HepG2 (cell line): ENCODE results near the gene SCAND1. TPM values are rescaled to one million over a fixed set of nuclear protein-coding genes. Genes with fewer than 3 reads are reported as not detected.
A peak's percentile ranks its signal among the peaks of the same experiment; 100 is the strongest.

Source experiments
- EHMT2 ChIP-seq: fragments of 200-600 bp; sonication (generic); IDR thresholded peaks from 2 replicates; pipeline ENCODE4 v1.7.0; 2017; ENCODE audit warnings: antibody characterized with exemption, low read depth, low read length, borderline replicate concordance
- FOXC1 ChIP-seq: sonication (generic); formaldehyde crosslinking; IDR thresholded peaks from 2 replicates; pipeline ENCODE4 v1.8.0; 2022; ENCODE audit warnings: mild to moderate bottlenecking, missing genetic modification reagents, borderline replicate concordance
- KDM5B ChIP-seq: sonication (generic); formaldehyde crosslinking; IDR thresholded peaks from 2 replicates; pipeline ENCODE4 v1.4.0; 2020; ENCODE audit warnings: missing genetic modification reagents, mild to moderate bottlenecking, borderline replicate concordance
- NFE2L1 ChIP-seq: sonication (generic); formaldehyde crosslinking; IDR thresholded peaks from 2 replicates; pipeline ENCODE4 v1.4.0; 2020; ENCODE audit warnings: missing genetic modification reagents, mild to moderate bottlenecking, borderline replicate concordance
- PRDM10 ChIP-seq: sonication (generic); formaldehyde crosslinking; IDR thresholded peaks from 2 replicates; pipeline ENCODE4 v1.4.0; 2020; ENCODE audit warnings: low read depth, missing genetic modification reagents
- PRPF4 ChIP-seq: fragments of 200-400 bp; formaldehyde crosslinking; IDR thresholded peaks from 2 replicates; pipeline ENCODE4 v1.6.1; 2016; ENCODE audit warnings: low read length, low read depth; ENCODE audit not compliant: poor library complexity, severe bottlenecking
- TCF7 ChIP-seq: sonication (generic); IDR thresholded peaks from 2 replicates; pipeline ENCODE4 v1.6.1; 2016; ENCODE audit warnings: antibody characterized with exemption, low read depth
- XRCC5 ChIP-seq: fragments of 200-400 bp; formaldehyde crosslinking; optimal IDR thresholded peaks from 2 replicates; pipeline ENCODE3; 2017; ENCODE audit warnings: mild to moderate bottlenecking, low read length
- ZBTB42 ChIP-seq: sonication (generic); formaldehyde crosslinking; IDR thresholded peaks from 2 replicates; pipeline ENCODE4 v1.5.0; 2020; ENCODE audit warnings: mild to moderate bottlenecking, missing genetic modification reagents
- ZNF562 ChIP-seq: sonication (generic); formaldehyde crosslinking; IDR thresholded peaks from 2 replicates; pipeline ENCODE4 v1.8.0; 2022; ENCODE audit warnings: missing genetic modification reagents, borderline replicate concordance
- ZNF773 ChIP-seq: sonication (generic); formaldehyde crosslinking; IDR thresholded peaks from 2 replicates; pipeline ENCODE4 v1.4.0; 2020; ENCODE audit warnings: missing genetic modification reagents, borderline replicate concordance
- polyA plus RNA-seq, 8 experiments: library from polyadenylated mRNA; depleted of rRNA in 3 of 8; stranded (reverse) in 7 of 8; unstranded in 1 of 8; fragments of >200 nt; fragmentation: Illumina TruSeq in 4 of 8; extraction: Trizol in 4 of 8; gene quantifications; 2 replicates each; pipeline versions ENCODE4 v1.2.1 to v1.2.3, GENCODE V29; 2011 to 2016; ENCODE audit warnings: low read depth in 4 of 8, missing spikeins in 1 of 8, mixed read lengths in 1 of 8; ENCODE audit not compliant: insufficient read depth in 1 of 8
- total RNA-seq, 5 experiments: library from RNA; depleted of rRNA; stranded (reverse); fragments of >200 nt; fragmentation: Illumina TruSeq; extraction: Trizol; gene quantifications; 2 replicates each; pipeline ENCODE4 v1.2.3, GENCODE V29; 2016; ENCODE audit warnings: low read depth in 1 of 5
- TF ChIP-seq, protein P1 (sequence below): sonication (generic); formaldehyde crosslinking; IDR thresholded peaks from 2 replicates; pipeline ENCODE4 v1.4.0; 2020; ENCODE audit warnings: missing genetic modification reagents, low read depth, mild to moderate bottlenecking, borderline replicate concordance
- TF ChIP-seq, protein P2 (sequence below): IDR thresholded peaks from 2 replicates; pipeline ENCODE4 v1.6.1; 2016; ENCODE audit warnings: mild to moderate bottlenecking, missing biosample characterization, missing genetic modification reagents
- TF ChIP-seq, protein P3 (sequence below): sonication (generic); formaldehyde crosslinking; IDR thresholded peaks from 2 replicates; pipeline ENCODE4 v1.5.0; 2020; ENCODE audit warnings: missing genetic modification reagents
- TF ChIP-seq, protein P4 (sequence below): sonication (generic); formaldehyde crosslinking; IDR thresholded peaks from 2 replicates; pipeline ENCODE4 v1.8.0; 2022; ENCODE audit warnings: missing genetic modification reagents, mild to moderate bottlenecking, moderate library complexity, borderline replicate concordance
- TF ChIP-seq, protein P5 (sequence below): sonication (generic); formaldehyde crosslinking; IDR thresholded peaks from 2 replicates; pipeline ENCODE4 v1.8.0; 2023; ENCODE audit warnings: mild to moderate bottlenecking, missing genetic modification reagents

Gene SCAND1
- total and polyA plus RNA-seq, 2 of the 13 experiments (the other 11 are each of a cell fraction or from before 2014, with no cell fraction given) = 19.3 to 109 TPM

DNA sequence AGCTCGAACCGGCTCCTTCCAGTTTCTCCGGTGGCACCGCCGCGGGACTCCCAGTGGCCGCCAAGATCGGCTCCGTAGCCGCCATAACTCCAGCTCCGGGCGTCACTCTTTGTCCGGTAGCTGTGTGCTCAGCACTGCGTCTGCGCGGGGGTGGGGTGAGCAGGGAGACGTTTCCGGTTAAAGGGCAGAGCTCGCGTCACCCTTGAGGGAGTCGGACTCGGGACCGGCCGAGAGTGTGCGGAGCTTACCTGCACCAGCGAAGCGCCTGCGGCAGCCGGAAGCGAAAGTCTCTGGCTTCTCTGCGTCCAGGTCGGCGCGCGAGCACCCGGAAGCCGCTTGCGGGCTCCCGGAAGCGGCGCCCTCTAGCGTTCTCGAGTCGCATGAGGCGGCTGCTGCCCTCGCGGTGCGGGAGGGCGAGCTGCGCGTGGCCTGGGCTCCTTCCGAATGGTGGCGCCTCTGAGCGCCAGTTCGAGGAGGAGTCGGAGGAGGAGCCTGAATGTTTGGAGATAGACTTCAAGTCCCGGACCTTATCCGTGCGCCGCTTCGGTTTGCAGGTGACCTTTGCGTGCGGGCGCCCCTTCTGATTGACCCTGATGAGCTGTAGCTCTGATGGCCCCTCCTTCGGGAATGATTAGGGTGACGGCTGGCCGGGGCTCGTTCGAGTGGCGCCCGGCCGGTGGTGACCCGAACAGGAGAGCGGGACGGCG, at the start of gene SCAND1 (continued):
- TF ChIP-seq XRCC5 (peak; percentile 100), NFE2L1 (CRISPR knock-in tag) (no peak), FOXC1 (CRISPR knock-in tag) (peak; percentile 92), ZNF773 (CRISPR knock-in tag) (0 out of 2 replicates have a peak, but pooled peaks have one; percentile 73), ZNF562 (CRISPR knock-in tag) (no peak), PRPF4 (no peak), TCF7 (no peak), KDM5B (CRISPR knock-in tag) (peak; percentile 99), ZBTB42 (peak; percentile 74), EHMT2 (0 out of 2 replicates have a peak, but pooled peaks have one; percentile 5), PRDM10 (peak; percentile 88; the same call in 1 of the 2 replicates)
- TF ChIP-seq, protein P1, sequence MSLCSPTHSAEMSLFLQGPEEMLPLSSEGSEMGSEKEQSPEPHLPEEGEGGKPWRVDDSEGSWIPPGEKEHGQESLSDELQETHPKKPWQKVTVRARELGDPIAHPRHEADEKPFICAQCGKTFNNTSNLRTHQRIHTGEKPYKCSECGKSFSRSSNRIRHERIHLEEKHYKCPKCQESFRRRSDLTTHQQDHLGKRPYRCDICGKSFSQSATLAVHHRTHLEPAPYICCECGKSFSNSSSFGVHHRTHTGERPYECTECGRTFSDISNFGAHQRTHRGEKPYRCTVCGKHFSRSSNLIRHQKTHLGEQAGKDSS (CRISPR knock-in tag) = peak; percentile 97
- TF ChIP-seq, protein P2, sequence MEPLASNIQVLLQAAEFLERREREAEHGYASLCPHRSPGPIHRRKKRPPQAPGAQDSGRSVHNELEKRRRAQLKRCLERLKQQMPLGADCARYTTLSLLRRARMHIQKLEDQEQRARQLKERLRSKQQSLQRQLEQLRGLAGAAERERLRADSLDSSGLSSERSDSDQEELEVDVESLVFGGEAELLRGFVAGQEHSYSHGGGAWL = peak; percentile 94
- TF ChIP-seq, protein P3, sequence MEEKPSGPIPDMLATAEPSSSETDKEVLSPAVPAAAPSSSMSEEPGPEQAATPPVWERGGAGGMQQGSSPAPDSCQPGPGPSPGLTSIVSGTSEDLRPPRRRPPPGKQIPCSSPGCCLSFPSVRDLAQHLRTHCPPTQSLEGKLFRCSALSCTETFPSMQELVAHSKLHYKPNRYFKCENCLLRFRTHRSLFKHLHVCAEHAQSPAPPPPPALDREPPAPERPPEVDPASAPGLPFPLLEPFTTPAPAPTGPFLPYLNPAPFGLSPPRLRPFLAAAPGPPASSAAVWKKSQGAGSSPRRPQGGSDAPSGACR = peak; percentile 100
- TF ChIP-seq, protein P4, sequence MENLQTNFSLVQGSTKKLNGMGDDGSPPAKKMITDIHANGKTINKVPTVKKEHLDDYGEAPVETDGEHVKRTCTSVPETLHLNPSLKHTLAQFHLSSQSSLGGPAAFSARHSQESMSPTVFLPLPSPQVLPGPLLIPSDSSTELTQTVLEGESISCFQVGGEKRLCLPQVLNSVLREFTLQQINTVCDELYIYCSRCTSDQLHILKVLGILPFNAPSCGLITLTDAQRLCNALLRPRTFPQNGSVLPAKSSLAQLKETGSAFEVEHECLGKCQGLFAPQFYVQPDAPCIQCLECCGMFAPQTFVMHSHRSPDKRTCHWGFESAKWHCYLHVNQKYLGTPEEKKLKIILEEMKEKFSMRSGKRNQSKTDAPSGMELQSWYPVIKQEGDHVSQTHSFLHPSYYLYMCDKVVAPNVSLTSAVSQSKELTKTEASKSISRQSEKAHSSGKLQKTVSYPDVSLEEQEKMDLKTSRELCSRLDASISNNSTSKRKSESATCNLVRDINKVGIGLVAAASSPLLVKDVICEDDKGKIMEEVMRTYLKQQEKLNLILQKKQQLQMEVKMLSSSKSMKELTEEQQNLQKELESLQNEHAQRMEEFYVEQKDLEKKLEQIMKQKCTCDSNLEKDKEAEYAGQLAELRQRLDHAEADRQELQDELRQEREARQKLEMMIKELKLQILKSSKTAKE = peak; percentile 85
- TF ChIP-seq, protein P5, sequence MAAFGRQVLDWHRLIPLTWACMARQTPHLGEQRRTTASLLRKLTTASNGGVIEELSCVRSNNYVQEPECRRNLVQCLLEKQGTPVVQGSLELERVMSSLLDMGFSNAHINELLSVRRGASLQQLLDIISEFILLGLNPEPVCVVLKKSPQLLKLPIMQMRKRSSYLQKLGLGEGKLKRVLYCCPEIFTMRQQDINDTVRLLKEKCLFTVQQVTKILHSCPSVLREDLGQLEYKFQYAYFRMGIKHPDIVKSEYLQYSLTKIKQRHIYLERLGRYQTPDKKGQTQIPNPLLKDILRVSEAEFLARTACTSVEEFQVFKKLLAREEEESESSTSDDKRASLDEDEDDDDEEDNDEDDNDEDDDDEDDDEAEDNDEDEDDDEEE (CRISPR knock-in tag) = peak; percentile 97
